CD4-positive, alpha-beta T cell treated with Interleukin-4 for 4 hours (primary cell): ENCODE measurements around the gene CARD6.
"Not testable (repeated sequence)": the region's sequence is repeated elsewhere in the genome, so short reads cannot be mapped to it uniquely, and the experiment has no call there.

Experiments
- DNase-seq: peaks from one replicate; pipeline ENCODE4 v3.0.0-alpha.2; 2020

The CARD6 gene

DNA sequence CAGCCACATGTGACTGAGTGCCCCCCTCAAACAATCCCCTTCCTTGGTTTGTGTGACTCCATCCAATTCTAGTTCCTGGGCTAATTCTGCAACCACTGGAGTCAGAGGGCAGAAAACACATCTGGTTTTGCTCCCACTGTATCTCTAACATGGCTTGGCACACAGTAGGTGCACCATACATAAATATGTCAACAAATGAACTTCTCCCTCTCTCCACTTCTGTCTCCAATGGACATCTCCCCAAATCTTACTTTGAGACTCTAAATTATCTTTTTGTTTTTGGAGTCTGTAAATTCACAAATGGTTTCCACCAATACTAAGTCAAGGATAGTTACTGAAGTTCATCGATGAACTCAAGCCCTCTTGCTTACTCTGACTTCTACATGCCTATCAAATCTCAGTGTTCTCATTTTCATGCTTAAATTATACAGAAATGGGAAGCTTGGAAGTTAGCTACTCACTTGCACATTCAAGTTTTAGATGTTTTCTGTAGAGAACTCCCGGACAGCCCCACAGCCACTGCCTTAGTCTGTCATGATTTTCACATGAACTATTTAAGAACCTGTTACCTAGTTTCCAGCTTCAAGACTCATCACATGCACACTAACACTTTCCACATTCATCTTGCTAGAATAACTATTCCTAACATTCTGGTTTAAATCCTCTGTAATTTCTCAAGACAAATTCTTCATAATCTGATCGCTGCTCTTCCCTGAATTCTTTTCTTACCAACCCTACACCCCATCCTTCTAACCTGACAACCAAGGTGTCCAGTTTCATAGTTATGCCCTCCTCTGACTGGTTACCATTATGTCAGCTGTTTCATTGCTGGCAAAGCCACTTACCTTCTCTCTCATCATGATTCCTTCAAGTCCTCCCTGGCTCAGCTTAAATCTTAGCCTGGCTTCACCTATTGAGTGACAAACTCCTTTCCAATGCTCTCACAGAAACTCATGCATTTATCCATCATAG, 12.2 kb upstream of the CARD6 start:
- no peak for DNase-seq

DNA sequence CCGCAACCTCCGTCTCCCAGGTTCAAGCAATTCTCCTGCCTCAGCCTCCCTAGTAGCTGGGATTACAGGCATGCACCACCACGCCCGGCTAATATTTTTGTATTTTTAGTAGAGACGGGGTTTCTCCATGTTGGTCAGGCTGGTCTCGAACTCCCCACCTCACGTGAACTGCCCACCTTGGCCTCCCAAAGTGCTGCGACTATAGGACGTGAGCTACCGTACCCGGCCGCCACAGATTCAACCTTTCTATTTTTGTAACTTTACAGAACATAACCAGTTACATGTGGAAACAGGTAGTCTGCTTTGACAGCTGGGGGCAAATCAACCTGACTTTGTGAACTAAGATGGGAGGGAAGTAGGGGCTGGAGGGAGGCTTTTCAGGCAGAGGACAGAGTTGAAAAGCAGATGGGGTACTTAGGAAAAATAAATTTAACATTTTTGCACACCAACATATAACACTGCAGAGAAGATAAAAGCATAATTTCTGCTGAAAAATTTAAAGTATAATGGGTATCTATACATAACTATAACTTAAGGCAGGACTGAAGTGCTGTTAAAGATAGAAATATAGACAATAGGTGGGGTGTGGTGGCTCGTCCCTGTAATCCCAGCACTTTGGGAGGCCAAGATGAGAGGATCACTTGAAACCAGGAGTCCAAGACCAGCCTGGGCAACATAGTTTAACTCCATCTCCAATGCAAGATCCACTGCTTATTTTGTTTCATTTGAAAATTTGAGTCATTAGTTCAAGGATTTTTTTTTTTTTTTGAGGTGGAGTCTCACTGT, 11.2 kb upstream of the CARD6 start:
- DNase-seq = no peak

DNA sequence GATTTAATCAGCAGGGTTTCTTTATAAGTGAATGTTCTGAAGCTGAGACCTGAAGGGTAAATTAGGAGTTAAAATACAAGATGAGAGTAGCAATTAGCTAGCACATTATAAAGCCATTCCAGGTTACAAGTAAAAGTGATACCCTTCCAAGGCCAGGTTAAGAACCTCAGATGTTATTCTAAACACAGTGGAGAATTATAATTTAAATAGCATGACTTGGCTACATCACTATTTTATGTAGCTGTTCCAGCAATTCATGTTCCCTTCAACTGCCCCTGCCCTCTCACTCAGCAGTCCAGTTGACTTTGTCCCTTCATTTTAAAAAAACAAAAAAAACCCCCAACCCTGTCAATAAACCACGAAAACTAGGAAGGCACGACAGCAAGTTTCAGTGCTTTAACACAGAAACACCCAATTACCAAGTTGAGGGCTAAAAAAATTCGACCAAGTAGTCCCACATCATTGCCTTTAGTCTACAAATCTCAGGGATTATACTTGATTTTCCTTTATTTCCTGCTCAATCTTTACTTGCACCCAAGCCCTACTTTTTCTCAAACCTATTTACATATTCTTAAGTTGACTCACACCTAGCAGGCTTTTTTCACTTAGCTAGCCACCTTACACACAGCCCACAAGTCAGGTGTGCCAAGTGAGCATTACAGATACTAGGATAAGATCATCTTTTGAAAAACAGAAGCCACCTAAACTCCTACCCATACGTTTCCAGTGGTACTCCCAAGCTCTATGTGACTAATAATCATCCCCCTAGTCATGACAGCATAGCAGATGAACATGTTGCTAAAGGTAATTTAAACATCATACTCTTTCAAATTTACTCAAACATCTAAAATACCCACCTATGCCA, 9.6 kb upstream of the CARD6 start:
- DNase-seq = peak; percentile 26

GRCh38 chr5:40832345-40832744, 8.8 kb upstream of the CARD6 start:
- no peak for DNase-seq

DNA sequence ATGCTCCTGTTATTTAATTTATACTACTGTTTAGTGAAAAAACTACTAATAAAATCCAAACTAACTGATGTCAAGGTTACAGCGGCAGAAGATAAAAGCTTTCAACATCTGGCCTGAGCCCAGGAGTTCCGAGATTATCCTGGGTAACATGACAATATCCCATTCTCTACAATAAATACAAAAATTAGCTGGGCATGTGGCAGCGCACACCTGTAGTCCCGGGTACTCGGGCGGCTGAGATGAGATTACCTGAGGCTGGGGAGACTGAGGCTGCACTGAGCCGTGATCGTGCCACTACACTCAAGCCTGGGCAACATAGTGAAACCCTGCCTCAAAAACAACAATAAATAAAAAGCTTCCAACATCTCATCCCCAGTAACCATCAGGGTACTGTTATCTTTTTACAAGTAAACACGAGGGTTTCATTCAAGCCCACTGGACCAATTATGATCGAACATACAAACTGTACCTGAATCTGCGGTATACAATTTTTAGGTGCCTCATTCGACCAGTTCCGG, 7.4 kb upstream of the CARD6 start:
- no peak for DNase-seq

- DNase-seq = peak; percentile 56
These were observed 6.7 kb upstream of the CARD6 start for GRCh38 chr5:40834391-40834848.

GRCh38 chr5:40834849-40835787, 6.0 kb upstream of the CARD6 start, which contains the start of gene RPL37:
RPL37 (minus strand) TSS chr5:40835222; CDS start chr5:40835185, 37 bp downstream.
- peak; percentile 94 for DNase-seq

- peak; percentile 47 for DNase-seq
These were observed 3.1 kb upstream of the CARD6 start for GRCh38 chr5:40838086-40838485.

DNA sequence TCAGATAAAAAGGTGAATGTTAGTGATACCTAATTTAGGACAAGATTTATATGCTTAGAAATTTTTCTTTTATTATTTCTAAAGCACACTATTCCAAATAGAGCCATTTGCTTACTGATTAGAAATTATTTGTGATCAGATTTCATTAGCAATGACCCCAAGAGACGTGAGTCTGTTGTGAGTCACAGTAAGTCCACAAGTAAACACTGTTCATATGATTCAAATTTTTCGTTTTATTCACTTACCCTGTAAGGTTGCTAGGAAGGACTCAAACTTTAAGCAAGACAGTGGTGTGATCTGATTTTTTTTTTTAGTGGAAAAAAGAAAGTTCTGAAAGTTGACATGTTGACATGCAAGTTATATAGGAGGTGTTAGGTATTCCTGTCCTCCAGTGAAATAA, 1.2 kb downstream of the CARD6 start:
- DNase-seq = no peak

DNA sequence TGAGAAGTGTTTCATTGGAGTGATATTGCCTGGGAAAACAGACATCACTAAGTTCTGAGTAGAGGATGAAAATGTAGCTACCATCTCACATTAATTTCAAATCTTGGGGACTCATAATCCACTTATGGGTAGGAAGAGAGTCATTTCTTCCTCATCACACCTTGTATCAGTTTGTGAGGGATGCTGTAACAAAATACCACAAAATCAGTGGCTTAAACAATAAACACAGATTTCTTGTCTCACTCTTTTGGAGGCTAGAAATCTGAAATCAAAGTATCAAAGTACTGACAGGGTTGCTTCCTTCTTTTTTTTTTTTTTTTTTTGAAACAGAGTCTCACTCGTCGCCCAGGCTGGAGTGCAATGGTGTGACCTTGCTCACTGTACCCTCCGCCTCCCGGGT, 3.4 kb downstream of the CARD6 start:
- no peak for DNase-seq

DNA sequence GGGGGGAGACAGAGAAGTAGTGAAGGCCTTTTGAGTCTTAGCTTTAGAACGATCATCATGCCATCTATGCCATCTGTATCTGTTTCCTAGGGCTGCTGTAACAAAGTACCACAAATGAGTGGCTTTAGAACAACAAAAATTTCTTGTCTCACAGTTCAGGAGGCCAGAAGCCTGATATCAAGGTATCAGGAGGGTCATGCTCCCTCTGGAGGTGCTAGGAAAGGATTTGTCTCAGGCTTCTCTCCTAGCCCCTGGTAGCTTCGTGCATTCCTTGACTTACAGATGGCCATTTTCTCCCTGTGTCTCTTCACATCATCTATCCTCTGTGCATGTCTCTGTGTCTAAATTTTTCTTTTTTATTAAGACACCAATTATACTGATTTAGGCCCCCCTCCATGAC, 5.2 kb downstream of the CARD6 start:
- DNase-seq = no peak

GRCh38 chr5:40847525-40847924, 6.4 kb downstream of the CARD6 start:
- no peak for DNase-seq

- DNase-seq = no peak
These were observed 12.5 kb downstream of the CARD6 start for GRCh38 chr5:40853632-40854192.

DNA sequence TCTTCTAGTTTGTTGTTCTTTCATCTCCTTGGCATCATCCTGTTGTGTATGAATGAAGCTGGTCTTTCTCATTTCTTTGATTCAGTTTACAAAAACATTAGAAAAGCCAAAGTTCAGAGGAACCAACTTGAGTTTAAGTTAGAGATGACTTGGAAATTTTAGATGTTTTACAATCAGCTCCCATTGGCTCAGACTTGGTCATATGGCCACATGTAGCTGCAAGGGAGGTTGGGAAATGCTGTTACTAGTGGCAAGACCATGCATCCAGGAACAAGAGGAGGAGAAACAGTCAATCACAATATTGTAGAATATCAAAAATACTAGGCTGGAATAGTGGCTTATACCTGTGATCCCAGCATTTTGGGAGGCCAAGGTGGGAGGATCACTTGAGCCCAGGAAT, 19.5 kb downstream of the CARD6 start:
- DNase-seq = no peak

- DNase-seq = not testable (repeated sequence)
These were observed 23.8 kb downstream of the CARD6 start for GRCh38 chr5:40865004-40865403.

- no peak for DNase-seq
These were observed 25.7 kb downstream of the CARD6 start for GRCh38 chr5:40866844-40867243.

GRCh38 chr5:40869384-40869783, 28.2 kb downstream of the CARD6 start:
- DNase-seq = no peak

DNA sequence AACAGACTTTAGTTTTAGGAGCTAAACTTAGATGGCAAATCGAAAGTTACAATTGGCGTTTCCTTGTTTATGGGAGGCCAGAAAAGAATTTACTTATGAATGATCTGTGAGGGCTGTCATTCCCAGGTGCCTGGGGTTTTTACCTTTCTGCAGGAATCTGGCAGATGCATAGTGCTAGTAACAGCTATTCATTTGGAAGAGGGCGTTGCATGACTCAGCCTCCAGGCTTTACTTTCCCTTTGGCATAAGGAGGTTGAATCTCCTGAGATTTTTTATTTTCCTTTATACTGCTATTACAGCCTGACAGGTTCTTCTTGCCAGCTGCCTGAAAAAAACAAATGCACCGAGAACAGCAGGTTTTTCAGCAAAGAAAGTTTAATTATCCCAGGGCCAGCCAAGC, 30.0 kb downstream of the CARD6 start:
- DNase-seq = no peak

DNA sequence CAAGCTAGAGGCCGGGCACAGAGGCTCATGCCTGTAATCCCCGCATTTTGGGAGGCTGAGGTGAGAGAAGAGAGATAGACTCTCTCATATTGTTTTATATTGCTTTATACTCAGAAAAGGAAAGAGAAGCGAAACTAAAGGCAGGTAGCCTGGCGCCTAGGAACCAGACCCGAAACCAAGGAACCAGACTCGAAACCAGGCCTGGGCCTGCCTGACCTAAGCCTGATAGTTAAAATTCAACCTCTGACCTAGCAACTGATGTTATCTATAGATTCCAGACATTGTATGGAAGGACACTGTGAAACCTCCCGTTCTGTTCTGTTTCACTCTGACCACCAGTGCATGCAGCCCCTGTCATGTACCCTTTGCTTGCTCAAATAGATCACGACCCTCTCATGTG, 31.1 kb downstream of the CARD6 start:
- DNase-seq = not testable (repeated sequence)

DNA sequence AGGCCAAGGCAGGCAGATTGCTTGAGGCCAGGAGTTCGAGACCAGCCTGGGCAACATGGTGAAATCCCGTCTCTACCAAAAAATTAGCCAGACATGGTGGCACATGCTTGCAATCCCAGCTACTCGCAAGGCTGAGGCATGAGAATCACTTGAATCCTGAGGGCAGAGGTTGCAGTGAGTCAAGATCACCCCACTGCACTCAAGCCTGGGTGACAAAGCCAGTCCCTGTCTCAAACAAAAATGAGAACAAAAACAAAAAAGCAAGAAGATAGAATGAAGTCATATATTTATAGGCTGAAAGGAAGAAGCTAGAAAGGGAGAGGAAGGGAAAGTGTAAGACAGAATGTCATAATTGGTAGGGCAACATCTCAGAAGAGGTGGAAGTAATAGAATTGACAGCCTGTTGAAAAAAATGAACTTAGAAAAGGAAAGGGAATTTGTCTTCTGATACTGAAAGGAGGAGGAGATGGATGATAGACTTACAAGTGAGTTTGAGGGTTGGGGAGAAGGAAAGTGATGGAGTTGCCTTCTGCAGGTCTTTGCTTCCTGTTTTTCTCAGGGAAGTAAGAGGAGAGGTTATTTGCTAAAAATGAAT, 32.2 kb downstream of the CARD6 start:
- DNase-seq = no peak

- no peak for DNase-seq
These were observed 34.8 kb downstream of the CARD6 start for GRCh38 chr5:40875958-40876357.
